Parathyroid adenoma (tissue), 2 donors: ENCODE results near the gene RUNX3.

ENCODE experiments used
- H2AFZ ChIP-seq: fragments of 300-600 bp; sonication (generic); one replicate; pipeline ENCODE4 v1.7.0; 2017; ENCODE audit warnings: antibody characterized with exemption, mild to moderate bottlenecking
- H3K27ac ChIP-seq: fragments of 300-600 bp; sonication (generic); one replicate; pipeline ENCODE4 v1.7.0; 2017
- H3K27me3 ChIP-seq: fragments of 300-600 bp; sonication (generic); one replicate; pipeline ENCODE4 v1.7.0; 2017; ENCODE audit warnings: low read length; ENCODE audit not compliant: control insufficient read depth, insufficient read depth
- H3K36me3 ChIP-seq: fragments of 300-600 bp; sonication (generic); one replicate; pipeline ENCODE4 v1.7.0; 2017; ENCODE audit warnings: low read length; ENCODE audit not compliant: control insufficient read depth, insufficient read depth
- H3K4me1 ChIP-seq: fragments of 300-600 bp; sonication (generic); one replicate; pipeline ENCODE4 v1.7.0; 2017; ENCODE audit warnings: control low read depth
- H3K4me2 ChIP-seq: fragments of 300-600 bp; sonication (generic); one replicate; pipeline ENCODE4 v1.7.0; 2017; ENCODE audit warnings: low read length
- H3K4me3 ChIP-seq: fragments of 300-600 bp; sonication (generic); one replicate; pipeline ENCODE4 v1.7.0; 2017; ENCODE audit warnings: low read depth, low read length
- H3K79me2 ChIP-seq: fragments of 300-600 bp; sonication (generic); one replicate; pipeline ENCODE4 v1.7.0; 2017; ENCODE audit warnings: control low read depth
- H3K9ac ChIP-seq: fragments of 300-600 bp; sonication (generic); one replicate; pipeline ENCODE4 v1.7.0; 2017; ENCODE audit warnings: mild to moderate bottlenecking
- H3K9me3 ChIP-seq: fragments of 300-600 bp; sonication (generic); one replicate; pipeline ENCODE4 v1.7.0; 2017; ENCODE audit warnings: low read length; ENCODE audit not compliant: control insufficient read depth
- CTCF ChIP-seq: fragments of 300-600 bp; sonication (generic); IDR thresholded peaks from one replicate; pipeline ENCODE4 v1.7.0; 2017; ENCODE audit warnings: antibody characterized with exemption, mild to moderate bottlenecking
- donor health status: primary hyperparathyroidism.

Gene RUNX3

GRCh38 chr1:24938276-24938675 is 8.2 kb upstream of the RUNX3 start:
- no peak overlapping the region for H2AFZ ChIP-seq
- TF ChIP-seq CTCF: no peak
- H3K79me2 ChIP-seq: no peaks in the 10 kb centered on the region
- H3K27ac ChIP-seq: no peak overlapping the region
- H3K4me1 ChIP-seq: no peaks in the 10 kb centered on the region
- H3K4me2 ChIP-seq: no peak overlapping the region
- H3K9ac ChIP-seq: no peak overlapping the region
- no peaks in the 10 kb centered on the region for H3K9me3 ChIP-seq
- no peak overlapping the region for H3K4me3 ChIP-seq
- H3K27me3 ChIP-seq: no peaks in the 10 kb centered on the region
- H3K36me3 ChIP-seq: no peaks in the 10 kb centered on the region

- Histone ChIP-seq H2AFZ (no peak overlapping the region), H3K4me2 (no peak overlapping the region), H3K36me3 (no peaks in the 10 kb centered on the region), H3K27ac (no peak overlapping the region), H3K27me3 (peaks cover 4% of the 10 kb centered on the region), H3K79me2 (no peaks in the 10 kb centered on the region), H3K9ac (no peak overlapping the region), H3K4me3 (no peak overlapping the region), H3K9me3 (no peaks in the 10 kb centered on the region), H3K4me1 (no peaks in the 10 kb centered on the region)
- no peak for TF ChIP-seq CTCF
These were observed 6.6 kb upstream of the RUNX3 start for GRCh38 chr1:24936684-24937083.

GRCh38 chr1:24935615-24936484 is 5.8 kb upstream of the RUNX3 start:
- no peak for TF ChIP-seq CTCF
- H3K4me1 ChIP-seq: no peaks in the 10 kb centered on the region
- no peak overlapping the region for H3K4me2 ChIP-seq
- H3K9ac ChIP-seq: no peak overlapping the region
- H3K9me3 ChIP-seq: no peaks in the 10 kb centered on the region
- no peak overlapping the region for H3K27ac ChIP-seq
- no peaks in the 10 kb centered on the region for H3K79me2 ChIP-seq
- peaks cover 9% of the 10 kb centered on the region for H3K27me3 ChIP-seq
- no peak overlapping the region for H3K4me3 ChIP-seq
- no peak overlapping the region for H2AFZ ChIP-seq
- no peaks in the 10 kb centered on the region for H3K36me3 ChIP-seq

- Histone ChIP-seq H3K27ac (no peak overlapping the region), H3K4me3 (no peak overlapping the region), H3K27me3 (peaks cover 15% of the 10 kb centered on the region), H2AFZ (no peak overlapping the region), H3K9me3 (no peaks in the 10 kb centered on the region), H3K4me2 (no peak overlapping the region), H3K36me3 (no peaks in the 10 kb centered on the region), H3K4me1 (no peaks in the 10 kb centered on the region), H3K9ac (no peak overlapping the region), H3K79me2 (no peaks in the 10 kb centered on the region)
- TF ChIP-seq CTCF: no peak
These were observed 5.1 kb upstream of the RUNX3 start for GRCh38 chr1:24935196-24935526.
